IPS-18c (cell line): Measurements from ENCODE around the gene NOS3.

ENCODE experiments used
- H3K4me3 ChIP-seq: 2 replicates; pipeline ENCODE4 v1.7.0; 2013; ENCODE audit warnings: low read depth, mild to moderate bottlenecking, low read length, moderate library complexity; ENCODE audit not compliant: insufficient read depth
- H3K9me3 ChIP-seq: one replicate; pipeline ENCODE4 v1.6.1; 2013; ENCODE audit warnings: mild to moderate bottlenecking, low read length, moderate library complexity; ENCODE audit not compliant: control insufficient read depth, insufficient read depth

Gene NOS3

DNA sequence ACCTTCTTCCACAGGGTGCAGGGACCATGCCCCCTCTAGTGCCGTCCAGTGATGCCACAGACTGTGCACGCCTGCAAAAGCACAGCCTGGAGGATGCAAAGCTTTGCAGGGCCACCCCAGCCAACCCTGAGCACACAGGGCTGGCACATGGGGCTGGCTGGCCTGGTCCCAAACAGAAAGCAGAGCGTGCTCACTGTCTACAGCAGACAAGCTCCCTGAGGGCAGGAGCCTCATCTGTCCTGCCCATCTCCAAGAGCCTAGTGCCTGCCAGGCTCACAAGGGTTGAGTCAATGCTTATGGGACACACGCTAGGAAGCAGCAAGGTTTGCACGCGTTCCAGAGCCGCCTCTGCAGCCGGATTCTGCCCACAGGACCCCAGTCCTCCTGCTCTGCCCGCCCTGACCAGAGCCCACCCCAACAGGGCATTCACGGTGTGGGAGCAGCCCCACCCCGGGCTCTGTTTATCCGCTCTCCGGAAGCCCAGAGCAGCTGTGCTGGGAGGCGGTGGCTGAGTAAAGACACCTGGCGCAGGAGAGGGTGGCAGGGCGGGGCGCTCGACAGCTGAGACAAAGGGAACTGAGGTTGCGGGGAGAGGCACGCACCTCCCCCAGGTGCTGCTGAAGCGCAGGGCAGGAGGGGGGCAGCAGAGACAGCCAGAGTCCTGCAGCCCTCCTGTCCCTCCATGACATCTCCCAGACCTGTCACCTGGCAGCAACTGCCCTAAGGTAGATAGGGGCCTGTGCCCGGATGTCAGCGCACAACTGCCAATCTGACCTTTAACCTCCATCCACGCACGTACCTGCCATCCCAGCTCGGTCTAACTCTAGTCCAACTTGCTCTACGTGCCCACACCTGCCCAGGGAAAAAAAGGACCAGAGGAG lies 17.0 kb upstream of the NOS3 start:
- Histone ChIP-seq H3K4me3 (peak overlapping the region; percentile 70), H3K9me3 (no peaks in the 10 kb centered on the region)

GRCh38 chr7:150974468-150975391 lies 16.1 kb upstream of the NOS3 start:
- peak overlapping the region; percentile 70 for H3K4me3 ChIP-seq
- peaks cover 2% of the 10 kb centered on the region for H3K9me3 ChIP-seq

DNA sequence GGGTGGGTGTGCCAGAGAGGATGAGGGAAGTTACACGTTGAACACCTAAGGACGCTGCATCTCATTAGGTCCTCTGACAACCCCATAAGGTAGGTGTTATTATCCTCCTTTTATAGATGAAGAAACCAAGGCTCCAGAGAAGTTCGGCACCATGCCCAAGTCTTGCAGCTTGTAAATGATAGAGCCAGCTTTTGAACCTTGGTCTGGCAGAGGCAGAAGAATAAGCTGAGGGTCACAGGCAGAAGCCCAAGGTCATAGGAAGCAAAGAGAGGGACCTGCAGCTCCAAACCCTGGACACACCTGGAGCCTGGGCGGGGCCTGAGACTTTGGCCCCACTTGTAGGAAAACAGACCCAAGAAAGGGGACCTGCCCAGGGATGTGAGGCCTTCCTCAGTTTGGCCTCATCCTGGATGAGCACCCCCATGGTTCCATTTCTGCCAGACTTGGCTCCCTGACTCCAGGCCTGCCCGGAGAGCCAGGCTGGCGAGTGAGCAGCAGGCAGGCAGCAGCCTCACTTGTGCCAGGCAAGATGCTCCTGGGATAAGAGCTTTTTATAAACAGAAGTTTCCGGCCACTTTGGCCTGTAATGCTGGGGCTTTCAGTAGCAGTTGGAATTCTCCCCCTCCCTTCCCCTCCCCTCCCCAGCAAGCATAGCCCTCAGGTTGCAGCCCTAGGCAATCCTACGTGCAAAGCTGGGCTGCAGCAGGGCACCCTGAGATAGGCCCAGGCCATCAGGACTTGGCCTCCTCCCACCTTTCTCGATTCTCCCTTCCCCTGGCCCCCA lies 15.1 kb upstream of the NOS3 start:
- Histone ChIP-seq H3K9me3 (peaks cover 2% of the 10 kb centered on the region), H3K4me3 (peak overlapping the region; percentile 70; the same call in 1 of the 2 replicates)

DNA sequence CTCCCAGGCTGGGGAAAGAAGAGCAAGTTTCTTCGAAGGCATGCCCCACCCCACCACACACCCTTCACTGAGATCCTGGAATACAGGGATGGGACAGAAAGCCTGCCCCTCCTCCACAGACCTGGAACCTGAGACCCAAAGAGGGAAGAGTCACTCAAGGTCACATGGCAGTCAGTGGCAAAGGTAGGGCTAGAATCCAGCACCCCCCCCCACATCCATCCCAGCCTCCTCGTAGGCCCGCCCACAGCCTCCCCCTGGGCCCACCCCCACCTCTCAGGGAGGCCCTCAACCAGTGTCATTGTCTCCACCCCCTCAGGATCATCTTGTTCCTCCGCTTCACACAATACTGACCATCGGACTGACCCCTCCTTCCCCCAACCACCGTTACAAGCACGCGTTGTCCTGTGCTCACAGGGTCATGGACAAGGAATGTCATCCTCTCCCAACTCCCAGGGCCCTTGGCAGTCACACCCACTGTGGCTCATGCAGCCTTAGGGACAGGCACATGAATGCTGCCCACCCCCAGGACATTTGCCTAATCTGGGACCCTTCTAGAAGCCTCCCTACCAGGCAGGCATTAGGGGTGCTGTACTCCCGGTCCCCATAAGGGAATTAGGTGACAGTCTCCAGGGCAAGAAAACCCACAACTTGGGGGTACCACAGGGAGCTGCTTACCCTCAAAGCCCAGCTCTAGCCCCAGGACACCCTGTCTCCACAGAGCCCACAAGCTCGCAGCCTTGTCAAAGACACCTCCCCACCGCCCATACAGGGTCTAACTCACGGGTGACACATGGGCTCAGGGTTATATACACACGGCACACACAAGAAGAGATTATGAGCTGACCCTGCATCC lies 14.1 kb upstream of the NOS3 start:
- peaks cover 2% of the 10 kb centered on the region for H3K9me3 ChIP-seq
- peak overlapping the region; percentile 43 for H3K4me3 ChIP-seq

DNA sequence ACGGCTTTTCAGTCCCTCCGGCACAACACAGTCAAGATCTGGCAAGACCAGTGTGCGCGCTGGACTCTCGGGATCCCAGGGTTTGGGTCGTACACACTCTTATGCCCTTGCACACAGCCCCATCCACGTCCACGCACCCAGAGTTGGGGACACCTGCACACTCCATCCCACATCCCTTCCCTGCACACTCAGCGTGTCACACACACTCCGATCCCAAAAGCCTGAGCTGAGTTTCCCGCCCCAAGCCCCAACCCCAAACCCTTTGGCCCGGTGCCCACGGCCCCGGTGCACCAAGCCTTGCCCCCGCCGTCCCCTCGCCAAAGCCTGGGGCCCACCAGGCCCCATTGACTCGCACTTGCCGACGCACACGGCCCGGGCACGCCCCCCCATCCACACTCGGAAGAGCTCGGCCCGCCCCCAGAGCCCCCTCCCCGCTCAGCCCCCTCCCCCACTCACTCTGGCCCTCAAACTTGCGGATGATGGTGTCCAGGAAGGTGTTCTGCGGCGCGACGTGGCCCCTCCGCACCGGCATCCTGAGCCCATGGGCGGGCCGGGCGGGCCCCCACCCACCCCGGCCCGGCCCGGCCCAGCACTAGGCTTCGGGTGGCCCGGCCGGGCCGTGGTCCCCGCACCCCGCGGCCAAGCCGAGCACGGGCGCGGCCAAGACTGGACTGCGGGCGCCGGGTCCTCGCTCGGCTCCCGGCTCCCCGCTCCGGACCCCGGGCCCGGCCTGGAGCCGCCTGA lies 13.3 kb upstream of the NOS3 start:
- Histone ChIP-seq H3K9me3 (peaks cover 2% of the 10 kb centered on the region), H3K4me3 (peak overlapping the region; percentile 43)

- peak within 1 kb of the TSS; percentile 63 for H3K4me3 ChIP-seq
- H3K9me3 ChIP-seq: peaks cover 2% of the 10 kb centered on the region
Observed at GRCh38 chr7:150978126-150978789, 12.6 kb upstream of the NOS3 start, which contains the start of gene KCNH2. Gene KCNH2 (minus strand): TSS chr7:150978321. CDS start chr7:150977913, 408 bp downstream.

GRCh38 chr7:150979713-150980390 lies 11.0 kb upstream of the NOS3 start:
- H3K4me3 ChIP-seq: peak overlapping the region; percentile 63
- peaks cover 2% of the 10 kb centered on the region for H3K9me3 ChIP-seq

- Histone ChIP-seq H3K4me3 (no peak overlapping the region), H3K9me3 (peaks cover 2% of the 10 kb centered on the region)
Observed at GRCh38 chr7:150980663-150981062, 10.2 kb upstream of the NOS3 start.

DNA sequence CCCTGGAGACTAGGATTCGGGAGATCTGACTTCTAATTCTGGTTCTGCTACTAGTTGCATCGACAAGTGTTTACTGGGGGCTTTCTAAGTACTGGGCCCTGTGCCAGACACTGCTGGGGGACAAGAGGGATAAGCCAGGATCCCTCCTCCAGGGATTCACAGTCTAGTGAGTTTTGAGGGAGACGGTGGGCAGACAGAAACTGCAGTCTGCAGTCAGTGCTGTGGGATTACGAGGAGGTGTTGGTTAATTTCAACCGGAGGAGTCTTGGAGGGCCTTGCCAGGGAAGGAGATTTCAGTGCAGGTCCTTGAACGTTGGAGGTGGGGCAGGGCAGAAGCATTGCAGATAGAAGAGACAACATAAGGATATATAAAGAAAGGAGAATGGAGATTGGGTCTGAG lies 9.2 kb upstream of the NOS3 start:
- Histone ChIP-seq H3K9me3 (peaks cover 2% of the 10 kb centered on the region), H3K4me3 (no peak overlapping the region)

DNA sequence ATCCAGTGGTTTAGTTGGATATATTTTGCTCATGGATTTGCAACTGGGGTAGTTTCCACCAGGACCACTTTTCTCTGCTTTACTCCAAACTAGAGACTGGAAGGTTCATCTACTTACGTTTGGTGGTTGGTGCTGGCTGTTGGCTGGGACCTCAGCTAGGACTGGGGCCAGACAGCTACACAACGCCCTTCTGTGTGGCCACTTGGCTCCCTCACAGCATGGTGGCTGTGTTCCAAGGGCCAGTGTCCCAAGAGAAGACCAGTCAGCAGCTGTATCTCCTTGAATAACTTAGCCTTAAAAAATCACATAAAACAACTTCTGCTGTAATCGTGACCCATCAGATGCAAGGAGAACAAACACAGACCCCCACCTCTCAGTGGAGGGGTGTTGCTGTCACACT lies 8.5 kb upstream of the NOS3 start:
- H3K4me3 ChIP-seq: no peak overlapping the region

DNA sequence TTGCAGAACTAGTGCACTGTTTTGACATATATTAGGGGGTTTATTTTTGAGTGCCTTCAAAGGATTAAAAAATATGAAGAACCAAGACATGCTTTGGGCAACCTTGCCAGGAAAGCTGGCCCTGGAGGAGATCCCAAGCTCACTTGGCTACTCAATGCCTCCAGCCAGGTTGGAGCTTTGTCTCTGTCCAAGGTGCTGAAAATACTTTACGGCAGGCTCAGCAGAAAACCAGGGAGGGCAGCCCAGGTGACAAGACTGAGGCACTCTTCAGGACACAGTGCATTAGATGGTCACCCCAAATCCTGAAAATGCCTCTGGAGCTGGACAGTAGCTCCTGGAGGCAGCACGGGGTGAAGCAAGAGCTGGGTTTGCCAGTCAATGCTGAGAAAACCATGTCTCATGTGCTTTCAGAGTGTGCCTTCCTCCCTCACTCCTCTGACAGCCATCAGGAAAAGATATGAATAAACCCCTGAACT lies 6.9 kb upstream of the NOS3 start:
- H3K9me3 ChIP-seq: peaks cover 2% of the 10 kb centered on the region
- H3K4me3 ChIP-seq: no peak overlapping the region

More for the DNA sequence above, 8.5 kb upstream of the NOS3 start:
- peaks cover 2% of the 10 kb centered on the region for H3K9me3 ChIP-seq

GRCh38 chr7:150986099-150986512 lies 4.7 kb upstream of the NOS3 start:
- H3K4me3 ChIP-seq: no peak overlapping the region
- H3K9me3 ChIP-seq: peaks cover 5% of the 10 kb centered on the region

DNA sequence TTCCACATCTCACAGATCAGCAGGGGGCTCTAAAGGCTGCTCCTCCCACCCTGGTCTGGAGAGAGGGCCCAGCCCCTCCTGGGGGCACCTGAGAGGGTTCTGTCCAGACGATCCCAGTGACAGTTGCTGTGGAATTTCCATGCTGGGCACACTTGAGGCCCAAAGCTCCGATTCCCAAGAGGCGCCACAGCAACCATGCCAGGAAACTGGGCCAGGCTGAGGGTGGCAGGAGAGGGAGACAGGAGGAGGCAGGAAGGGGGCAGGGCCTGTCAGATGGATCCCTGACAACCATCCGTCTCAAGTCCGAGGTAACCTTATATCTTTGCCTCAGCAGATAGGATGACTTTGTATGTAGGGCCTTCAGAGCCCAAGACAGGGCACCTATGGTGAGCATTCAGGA lies 4.3 kb upstream of the NOS3 start:
- Histone ChIP-seq H3K4me3 (no peak overlapping the region), H3K9me3 (peaks cover 5% of the 10 kb centered on the region)
